ENCODE results near the gene ASIC3. TPM values are rescaled to one million over a fixed set of nuclear protein-coding genes. Genes with fewer than 3 reads are reported as not detected.

Gene ASIC3
- total RNA-seq, 4 donors from 2014 or later, result 2.5 to 10.7 (median 5.0) TPM

DNA sequence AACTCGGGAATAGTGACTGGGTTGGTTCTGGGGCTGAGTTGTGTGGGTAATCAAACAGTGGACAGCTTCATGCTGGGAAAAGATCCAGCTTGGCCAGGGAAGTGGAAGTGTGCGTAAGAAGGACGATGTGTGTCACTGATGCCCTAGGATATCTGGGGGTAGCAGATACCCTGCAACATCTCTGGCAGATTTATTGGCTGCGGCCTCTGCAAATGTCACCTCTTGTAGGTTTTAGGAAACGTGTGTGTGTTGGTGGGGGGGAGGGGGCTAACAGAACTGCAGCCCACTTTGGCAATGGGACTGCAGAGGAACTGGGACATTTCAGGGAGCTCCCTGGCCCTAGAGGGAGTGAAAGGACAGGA is 37.0 kb downstream of the ASIC3 start:
- Histone ChIP-seq H3K27ac (peak overlapping the region in 3 of 4 donors; percentile 79 to 91 (median 83)), H3K9me3 (no peaks in the 10 kb centered on the region), H3K27me3 (no peaks in the 10 kb centered on the region), H3K4me1 (peaks cover 3 to 56% (median 34%) of the 10 kb centered on the region in 4 donors), H3K36me3 (no peaks in the 10 kb centered on the region), H3K4me3 (peak overlapping the region in 2 of 4 donors; percentile 46 to 94)
- TF ChIP-seq, protein P1, sequence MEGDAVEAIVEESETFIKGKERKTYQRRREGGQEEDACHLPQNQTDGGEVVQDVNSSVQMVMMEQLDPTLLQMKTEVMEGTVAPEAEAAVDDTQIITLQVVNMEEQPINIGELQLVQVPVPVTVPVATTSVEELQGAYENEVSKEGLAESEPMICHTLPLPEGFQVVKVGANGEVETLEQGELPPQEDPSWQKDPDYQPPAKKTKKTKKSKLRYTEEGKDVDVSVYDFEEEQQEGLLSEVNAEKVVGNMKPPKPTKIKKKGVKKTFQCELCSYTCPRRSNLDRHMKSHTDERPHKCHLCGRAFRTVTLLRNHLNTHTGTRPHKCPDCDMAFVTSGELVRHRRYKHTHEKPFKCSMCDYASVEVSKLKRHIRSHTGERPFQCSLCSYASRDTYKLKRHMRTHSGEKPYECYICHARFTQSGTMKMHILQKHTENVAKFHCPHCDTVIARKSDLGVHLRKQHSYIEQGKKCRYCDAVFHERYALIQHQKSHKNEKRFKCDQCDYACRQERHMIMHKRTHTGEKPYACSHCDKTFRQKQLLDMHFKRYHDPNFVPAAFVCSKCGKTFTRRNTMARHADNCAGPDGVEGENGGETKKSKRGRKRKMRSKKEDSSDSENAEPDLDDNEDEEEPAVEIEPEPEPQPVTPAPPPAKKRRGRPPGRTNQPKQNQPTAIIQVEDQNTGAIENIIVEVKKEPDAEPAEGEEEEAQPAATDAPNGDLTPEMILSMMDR (IDR thresholded peaks at IDR 0.05), result no peak
- TF ChIP-seq POLR2A (IDR thresholded peaks at IDR 0.05), result no peak
- no peak for DNase-seq

DNA sequence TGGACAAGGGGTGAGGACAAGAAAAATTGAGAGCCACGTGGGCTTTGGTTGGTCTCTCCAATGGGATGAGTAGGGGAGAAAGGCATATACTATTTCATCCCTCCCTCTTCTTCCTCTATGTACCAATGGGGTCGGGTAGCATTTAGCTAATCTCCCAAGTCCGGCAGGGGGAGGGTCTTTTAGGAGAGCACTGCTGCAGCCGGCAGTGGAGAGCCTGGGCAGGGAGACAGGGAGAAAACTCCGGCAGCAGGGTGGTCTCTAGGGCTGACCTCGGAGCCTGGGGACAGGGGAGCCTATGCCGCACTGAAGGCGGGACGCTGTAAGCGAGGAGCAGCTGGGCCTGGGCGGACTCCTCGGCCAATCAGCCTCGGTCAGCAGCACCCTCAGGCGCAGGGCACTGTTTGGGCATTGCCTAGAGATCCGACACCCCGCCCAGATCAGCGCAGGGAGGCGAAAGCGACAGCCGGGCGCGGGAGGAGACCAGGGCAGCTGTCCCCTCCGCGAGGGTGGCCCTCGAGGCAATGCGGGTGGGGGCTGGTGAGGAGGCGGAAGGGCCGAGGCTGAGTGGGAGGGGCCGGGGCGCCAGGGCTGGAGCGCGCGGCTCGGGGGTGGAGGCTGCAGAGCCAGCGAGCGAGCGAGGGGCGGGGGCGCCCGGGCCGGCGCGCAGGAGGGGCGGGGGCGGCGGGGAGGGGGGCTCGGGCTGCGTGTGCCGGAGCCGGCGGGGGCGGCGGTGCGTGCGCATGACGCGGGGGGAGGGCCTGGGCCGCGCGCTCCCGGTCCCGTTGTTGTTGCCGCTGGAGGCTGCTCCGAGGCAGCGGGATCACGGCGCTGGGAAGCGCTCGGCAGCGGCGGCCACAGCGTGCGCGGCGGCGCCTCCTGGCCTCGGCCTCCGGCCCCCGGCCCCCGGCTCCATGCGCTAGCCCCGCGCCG is 37.6 kb downstream of the ASIC3 start, which contains the start of gene AGAP3:
Gene AGAP3, plus strand, starts transcription at position 785 of the 930 bp plus-strand sequence. CDS start 267 bp downstream, outside the sequence.
- TF ChIP-seq, protein P1 (IDR thresholded peaks at IDR 0.05), result peak in 1 of 6 experiments; percentile 5
- TF ChIP-seq POLR2A (IDR thresholded peaks at IDR 0.05), result peak; percentile 28 to 66
- Histone ChIP-seq H3K27me3 (no peaks in the 10 kb centered on the region), H3K36me3 (no peaks in the 10 kb centered on the region), H3K9me3 (no peaks in the 10 kb centered on the region), H3K4me3 (peak within 1 kb of the TSS; percentile 63 to 97 (median 82)), H3K4me1 (peaks cover 3 to 62% (median 31%) of the 10 kb centered on the region in 4 donors), H3K27ac (peak within 1 kb of the TSS; percentile 73 to 91 (median 81))
- DNase-seq, result peak; percentile 78 to 92 (median 91)

DNA sequence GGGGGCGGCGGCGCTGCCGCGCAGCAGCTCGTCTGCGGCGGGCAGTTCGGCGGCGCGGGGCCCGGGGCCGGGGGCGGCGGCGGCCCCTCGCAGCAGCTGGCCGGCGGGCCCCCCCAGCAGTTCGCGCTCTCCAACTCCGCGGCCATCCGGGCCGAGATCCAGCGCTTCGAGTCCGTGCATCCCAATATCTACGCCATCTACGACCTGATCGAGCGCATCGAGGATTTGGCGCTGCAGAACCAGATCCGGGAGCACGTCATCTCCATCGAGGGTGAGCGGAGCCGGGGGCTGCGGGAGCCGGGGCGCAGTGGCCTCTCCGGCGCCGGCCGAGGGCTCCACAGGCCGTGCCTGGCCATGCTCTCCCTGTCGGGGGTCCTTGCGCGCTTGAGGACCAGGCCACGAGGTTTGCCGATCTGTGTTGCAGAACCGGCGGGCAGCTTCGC is 38.5 kb downstream of the ASIC3 start:
- Histone ChIP-seq H3K27ac (peak overlapping the region; percentile 73 to 86 (median 78)), H3K4me1 (peaks cover 3 to 62% (median 23%) of the 10 kb centered on the region in 4 donors), H3K9me3 (no peaks in the 10 kb centered on the region), H3K27me3 (no peaks in the 10 kb centered on the region), H3K4me3 (peak overlapping the region; percentile 63 to 97 (median 82)), H3K36me3 (no peaks in the 10 kb centered on the region)
- DNase-seq, result peak in 1 of 3 donors; percentile 27
- TF ChIP-seq, protein P1 (IDR thresholded peaks at IDR 0.05), result no peak

DNA sequence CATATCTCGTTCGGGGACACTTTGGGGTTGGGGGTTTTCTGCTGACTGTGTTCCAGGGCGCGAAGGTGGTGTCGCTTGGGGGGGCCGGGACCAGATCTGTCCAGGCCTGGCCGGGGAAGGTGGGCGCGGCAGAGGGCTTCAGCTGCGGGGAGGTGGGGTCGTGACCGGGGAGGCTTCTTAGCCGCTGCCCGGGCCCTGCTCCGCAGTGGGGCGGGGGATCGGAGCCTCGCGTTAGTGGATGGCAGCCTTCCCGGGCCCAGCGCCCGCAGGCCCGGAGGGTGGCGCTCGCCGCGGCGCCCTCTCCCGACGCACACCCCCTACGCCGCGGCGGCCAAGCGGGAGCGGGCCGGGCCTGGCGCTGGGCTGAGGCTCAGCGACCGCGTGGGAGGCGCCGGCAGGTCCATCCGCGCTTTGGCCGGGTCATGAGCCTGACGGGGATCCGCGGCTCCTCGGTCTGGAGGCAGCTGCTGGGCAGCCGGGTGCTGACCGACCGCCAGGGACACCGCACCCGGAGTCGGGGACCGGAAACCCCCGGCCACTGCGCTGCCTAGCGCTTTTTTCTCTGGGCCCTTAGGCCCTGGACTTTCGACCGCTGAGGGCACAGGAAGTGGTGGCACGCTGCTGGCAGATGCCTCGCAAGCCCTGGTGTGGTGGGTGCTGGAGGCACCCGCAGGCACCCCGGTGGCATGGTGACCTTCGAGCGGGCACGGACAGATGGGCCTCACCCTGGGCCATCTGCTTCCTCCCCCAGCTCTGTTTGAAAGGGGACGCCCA is 39.1 kb downstream of the ASIC3 start:
- TF ChIP-seq, protein P1 (IDR thresholded peaks at IDR 0.05), result peak in 5 of 6 experiments; percentile 27 to 43 (median 36)
- peak; percentile 54 to 70 for TF ChIP-seq POLR2A (IDR thresholded peaks at IDR 0.05)
- Histone ChIP-seq H3K27ac (peak overlapping the region; percentile 73 to 86 (median 78)), H3K36me3 (no peaks in the 10 kb centered on the region), H3K4me3 (peak overlapping the region; percentile 63 to 97 (median 82)), H3K9me3 (no peaks in the 10 kb centered on the region), H3K27me3 (no peaks in the 10 kb centered on the region), H3K4me1 (peaks cover 0 to 58% (median 17%) of the 10 kb centered on the region in 4 donors)
- peak; percentile 27 to 83 (median 83) for DNase-seq

Data from Peyer's patch (tissue), 4 donors.